Pons (tissue), 1 donor: Measurements from ENCODE around the gene TEC.
A peak's percentile ranks its signal among the peaks of the same experiment; 100 is the strongest.

Source experiments
- DNase-seq: peaks from one replicate; pipeline ENCODE4 v3.0.0-alpha.2; 2016; ENCODE audit warnings: low spot score

The TEC gene

DNA sequence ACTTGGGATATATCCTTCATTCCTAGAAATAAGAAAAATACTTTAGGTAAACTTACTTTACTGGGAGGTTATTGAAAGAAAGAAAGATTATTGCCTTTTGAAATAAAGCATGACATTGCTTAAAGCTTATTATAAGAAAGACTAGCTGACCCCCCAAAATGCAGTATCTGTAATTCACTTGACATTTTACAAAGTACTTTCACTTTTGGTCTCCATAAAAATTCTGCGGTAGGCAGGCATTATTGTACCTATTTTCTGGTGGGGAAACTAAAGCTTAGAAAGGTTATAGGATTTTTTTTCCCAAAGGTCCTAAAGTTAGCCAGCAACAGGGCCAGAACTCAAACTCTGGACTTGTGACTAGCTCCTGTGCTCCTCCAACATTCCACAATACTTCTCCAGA, 105.9 kb downstream of the TEC start:
- DNase-seq: no peak

DNA sequence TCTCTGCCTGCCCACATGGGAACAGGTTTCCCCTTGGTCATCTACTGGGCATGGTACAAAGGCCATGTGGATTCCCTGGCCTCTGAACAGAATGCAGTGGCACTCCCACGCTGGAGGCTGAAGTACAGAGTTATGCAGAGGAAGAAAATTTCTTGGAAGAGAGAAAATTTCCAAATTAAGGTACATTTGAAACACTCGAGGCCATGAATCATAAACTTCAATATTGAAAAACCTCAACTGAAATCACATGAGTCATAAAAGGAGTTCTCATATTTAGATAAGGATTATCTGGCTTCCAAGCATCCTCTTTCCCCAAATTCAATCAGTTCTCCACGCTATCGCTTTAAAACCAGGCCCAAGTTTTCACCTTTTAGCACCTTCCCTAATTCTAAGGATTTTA, 107.5 kb downstream of the TEC start:
- DNase-seq: no peak

DNA sequence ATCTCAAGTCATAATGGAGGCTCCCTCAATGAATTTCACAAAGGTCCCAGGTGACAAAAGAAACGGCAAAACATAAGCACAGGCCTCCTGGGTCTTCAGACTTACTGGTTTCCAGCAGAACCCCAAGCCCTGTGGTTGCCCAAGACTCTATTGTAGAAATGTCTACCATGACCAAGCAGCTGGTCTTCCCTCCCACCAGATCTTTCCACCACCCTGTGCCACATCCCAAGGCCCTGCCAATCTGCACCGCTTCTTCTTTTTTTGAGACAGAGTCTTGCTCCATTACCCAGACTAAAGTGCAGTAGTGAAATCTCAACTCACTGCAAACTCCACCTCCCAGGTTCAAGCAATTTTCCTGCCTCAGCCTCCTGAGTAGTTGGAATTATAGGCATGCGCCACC, 112.4 kb downstream of the TEC start:
- no peak for DNase-seq

DNA sequence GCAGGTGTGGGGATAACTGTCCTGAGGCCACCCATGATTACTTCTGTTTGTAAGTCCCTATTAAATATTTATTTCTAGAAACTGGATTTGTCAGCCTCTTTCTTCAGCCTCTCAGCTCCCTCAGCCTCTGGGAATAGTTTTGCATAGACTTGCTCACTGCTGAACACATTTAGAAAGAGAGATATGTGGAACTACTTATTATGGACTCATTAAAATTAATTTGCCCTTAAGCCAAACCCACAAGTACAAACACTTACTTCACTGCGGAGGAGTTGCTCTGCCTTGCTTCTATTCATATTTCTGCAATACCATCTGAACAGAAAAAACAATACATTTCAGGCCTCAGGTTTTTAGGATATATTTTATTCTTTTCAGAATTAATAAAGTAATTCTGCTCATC, 113.2 kb downstream of the TEC start:
- no peak for DNase-seq

DNA sequence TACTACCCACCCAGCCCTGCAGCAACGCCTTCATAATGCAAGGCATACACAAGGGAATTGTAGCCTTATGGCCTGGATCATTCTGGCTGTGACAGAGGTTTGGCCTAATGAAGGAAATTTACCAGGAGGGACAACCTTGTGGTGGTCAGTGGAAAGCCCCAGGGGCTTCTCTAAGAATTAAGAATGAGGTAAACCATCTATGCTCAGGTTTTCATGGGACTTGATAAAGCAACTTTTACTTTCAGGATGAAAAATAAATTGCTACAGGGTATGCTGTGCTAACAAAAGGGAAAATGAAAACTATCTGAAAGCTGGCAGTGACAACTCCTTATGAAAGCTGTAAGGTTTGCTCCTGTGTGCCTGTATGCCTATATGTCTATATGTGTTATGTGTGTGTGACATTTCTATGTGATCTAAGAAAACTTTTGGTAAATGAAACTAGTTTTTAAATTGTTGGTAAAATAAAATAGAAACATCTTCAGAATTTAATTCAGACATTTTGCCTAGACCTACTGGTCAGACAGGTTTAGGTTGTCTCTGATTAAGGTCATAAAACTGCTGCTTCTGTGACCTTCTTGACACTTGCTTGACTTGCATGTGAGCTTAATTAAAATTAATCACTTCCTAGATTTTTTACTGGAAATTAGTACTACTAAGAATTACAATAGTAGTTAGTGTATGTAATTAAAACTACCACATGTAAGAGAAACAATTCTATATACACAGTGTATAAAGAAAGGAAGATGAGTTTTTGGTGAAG, 115.7 kb downstream of the TEC start:
- DNase-seq: no peak

DNA sequence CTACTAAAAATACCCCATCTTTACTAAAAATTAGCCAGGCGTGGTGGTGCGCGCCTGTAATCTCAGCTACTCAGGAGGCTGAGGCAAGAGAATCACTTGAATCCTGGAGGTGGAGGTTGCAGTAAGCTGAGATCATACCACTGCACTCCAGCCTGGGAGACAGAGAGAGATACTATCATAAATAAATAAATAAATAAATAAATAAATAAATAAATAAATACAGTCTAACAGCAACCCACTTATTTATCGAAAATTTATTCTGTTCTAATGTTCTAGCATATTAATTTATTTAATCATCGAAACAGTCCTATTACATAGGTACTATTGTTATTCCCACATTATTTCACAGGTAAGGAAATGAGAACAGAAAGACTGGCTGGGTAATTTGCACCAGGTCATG, 117.4 kb downstream of the TEC start:
- no peak for DNase-seq

DNA sequence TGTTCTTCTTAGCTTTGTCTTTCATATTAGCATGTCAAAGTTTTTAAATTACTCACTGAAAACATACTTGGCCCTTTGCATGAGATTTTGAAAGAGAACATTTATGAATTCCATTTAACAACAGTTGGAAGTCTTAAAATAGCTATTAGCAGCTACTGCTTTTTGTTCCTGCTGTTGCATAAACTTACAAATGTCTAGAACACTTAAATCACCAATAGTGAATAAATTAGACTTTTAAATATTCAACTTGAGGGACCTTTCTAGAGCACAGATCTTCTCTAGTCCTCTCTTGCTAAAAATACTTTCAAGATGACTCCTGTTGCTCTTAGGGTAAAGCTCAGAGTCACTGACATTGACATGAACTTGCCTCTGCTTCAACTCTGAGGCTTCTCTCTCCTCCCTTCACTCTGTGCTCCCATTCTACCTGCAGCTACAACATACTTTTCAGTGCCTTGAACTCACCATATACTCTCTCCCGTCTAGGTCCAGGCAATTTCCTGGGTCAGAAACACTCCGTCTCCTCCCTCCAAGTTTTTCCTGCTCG, 119.7 kb downstream of the TEC start:
- no peak for DNase-seq

DNA sequence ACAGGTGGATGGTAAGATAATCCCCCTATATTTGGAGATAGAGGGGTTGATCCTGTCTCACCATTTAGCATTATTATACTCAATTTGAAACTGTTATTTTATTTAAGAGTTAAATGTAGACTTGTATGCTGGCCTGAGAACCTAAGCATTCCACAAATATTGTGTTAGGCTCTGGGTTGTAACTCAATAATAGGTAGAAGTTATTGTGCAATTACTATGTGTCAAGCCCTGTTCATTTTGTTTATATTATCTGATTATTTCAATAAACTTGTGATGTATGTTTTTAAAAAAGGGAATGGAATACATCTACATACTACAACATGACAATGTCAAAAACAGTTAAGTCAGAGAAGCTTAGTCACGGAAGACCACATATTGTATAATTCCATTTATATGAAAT, 122.0 kb downstream of the TEC start:
- no peak for DNase-seq

DNA sequence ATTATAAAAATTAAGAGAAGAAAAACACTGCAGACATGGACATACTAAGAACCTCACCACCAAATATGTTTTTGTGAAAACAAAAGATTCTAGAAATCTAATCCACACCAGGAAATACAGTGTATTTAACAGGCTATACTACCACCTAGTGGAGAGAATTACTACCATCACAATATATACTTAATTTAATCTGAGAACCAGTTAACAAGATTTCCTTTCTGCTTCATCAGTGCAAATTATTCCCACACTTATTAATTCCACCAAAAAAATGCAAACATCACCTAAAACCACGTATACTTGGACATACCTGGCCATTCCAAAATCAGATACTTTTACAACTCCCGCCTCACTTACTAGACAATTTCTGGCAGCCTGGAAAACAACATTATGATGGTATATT, 128.6 kb downstream of the TEC start:
- DNase-seq: peak; percentile 53

DNA sequence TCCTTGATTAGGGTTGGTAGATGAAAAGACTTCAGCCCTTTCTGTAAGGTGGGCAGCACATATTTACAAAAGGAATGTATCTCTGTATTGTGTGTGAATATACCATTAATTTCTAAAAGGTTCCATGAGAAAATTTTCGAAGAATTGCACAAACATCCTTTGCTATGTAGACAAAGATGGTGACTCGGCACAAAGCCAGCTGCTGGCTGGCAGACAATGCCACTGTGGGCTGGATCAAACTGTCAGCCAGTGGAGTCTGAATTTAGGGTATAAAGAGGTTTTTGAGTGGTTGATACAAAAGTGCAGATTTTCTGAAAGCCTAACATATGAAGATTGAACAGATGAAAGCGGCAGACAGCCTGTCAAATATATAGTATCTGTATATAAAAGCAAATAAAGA, 129.9 kb downstream of the TEC start:
- DNase-seq: peak; percentile 10

DNA sequence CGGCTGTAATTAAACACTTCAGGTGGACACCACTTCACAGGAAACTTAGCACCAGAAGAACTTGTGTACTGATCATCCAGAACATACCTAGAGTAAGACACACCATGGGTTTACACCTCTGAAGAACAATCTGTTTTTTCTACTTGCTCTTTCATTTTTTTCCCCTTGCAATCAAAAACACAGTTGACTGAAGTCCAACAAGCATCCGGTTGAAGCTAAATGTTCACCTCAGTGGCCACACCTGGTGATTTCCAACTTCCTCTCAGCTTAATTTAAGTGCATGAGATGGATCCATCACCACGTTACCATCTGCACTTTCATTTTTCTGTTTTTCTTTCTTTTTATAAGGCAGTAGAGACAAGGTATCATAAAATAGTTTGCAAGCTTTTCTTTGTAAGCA, 130.7 kb downstream of the TEC start:
- no peak for DNase-seq

DNA sequence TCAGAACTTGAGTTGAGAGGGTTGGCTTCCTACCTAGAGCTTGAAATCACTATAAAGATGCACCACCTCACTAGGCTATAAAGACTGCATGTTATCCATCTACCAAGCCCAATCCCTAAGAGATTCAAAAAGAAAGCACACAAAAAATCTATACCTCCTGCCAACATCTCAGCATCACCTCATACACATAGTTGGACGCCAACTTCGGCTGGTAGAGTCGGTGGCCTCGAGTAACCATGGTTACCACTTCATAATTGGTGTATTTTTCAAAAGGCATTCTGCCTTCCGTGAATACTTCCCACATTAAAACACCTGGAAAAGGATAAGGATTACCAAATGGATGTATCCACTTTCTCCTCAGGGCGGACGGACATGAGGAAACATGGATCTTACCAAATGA, 131.1 kb downstream of the TEC start:
- no peak for DNase-seq

DNA sequence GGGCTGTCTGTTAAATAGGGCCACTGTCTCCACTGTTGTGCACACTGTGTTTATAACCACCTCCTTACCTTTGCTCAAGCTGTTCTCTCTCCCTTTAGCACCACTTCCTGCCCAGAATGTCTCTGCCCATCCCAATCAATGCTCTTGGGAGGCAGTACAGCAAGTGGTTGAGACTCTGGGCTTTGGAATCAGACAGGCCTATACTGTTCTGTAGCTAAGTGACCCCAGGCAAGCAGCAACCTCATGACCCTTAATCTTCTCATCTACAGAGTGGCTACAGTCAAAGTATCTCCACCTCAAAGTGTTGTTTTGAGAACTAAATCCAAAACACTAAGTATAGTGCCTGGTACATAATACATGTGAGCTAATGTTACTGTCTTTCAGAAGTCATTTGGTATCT, 131.8 kb downstream of the TEC start:
- no peak for DNase-seq

DNA sequence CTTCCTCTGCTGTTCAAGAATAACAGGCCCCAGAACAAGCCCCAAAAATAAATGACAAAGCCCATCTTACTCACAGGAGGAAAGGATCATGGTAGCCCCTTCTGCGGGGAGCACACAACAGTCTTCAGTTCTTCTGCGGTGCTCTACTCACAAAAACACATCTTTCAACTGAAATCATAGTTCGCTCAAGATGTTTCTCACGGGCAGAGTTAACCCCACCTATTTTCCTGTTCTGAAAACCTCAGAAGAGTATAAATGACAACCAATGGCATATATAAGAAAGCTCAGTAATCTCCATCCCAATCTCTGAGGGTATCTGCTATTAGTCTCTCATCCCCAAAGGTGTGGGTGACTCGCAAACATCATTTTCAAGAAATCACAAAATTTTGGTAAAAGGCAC, 135.6 kb downstream of the TEC start, which contains the start of gene TXK:
Gene TXK (minus strand): TSS at position 170 of the 400 bp plus-strand sequence. CDS start 80 bp downstream, at position 90.
- DNase-seq: no peak

DNA sequence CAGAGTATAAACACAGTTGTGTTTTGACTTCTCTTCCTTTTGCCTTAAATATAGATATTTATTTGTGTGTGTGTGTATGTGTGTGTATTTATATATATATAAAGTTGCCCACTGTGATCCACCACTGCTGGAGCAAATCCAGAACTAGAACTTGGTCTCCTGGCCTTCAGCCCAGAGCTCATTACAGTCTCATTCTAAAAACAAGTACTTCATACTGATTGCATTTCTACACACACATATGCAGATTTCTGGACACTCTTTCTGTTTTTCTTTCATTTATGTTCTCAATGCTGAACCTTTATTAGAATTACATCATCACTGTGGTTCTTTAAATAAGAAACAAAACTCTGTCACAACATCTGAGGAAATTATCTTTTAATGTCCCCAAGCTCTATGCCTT, 136.0 kb downstream of the TEC start:
- DNase-seq: no peak

DNA sequence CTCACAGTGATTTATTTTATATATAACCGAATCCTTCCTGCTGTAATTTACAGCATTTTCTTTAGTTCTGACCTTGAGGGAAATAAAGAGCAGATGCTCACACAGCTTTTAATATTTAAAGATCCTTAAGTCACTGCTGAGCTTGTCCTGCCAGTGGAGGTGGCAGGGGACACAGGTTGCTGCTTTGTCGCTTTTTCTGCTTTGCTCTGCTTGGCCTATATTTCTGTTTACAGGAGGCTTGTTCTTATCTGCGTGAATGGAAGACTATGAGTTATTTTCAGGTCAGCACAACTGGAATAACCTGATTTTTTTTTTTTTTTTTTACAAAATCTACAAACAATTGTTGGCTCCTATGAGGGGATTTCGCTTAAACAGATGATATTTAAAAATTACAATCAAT, 137.9 kb downstream of the TEC start:
- no peak for DNase-seq

DNA sequence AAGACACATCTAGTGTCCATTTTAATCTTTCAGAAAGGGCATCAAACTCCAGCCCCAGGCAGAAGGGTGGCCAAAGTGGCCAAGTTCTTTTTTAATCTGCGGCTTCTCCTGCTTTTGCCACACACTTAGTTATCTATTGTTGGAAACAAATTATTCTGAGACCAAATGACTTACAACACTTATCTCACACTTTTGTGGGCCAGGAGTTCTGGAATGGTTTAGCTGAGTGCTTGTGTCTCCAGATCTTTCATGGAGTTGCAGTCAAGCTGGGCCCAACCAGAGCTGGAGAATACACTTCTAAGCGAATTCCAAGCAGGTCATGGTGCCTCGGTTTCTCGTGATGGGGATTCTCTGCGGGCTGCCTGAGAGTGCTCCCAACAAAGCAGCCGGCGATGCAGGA, 139.5 kb downstream of the TEC start:
- no peak for DNase-seq

DNA sequence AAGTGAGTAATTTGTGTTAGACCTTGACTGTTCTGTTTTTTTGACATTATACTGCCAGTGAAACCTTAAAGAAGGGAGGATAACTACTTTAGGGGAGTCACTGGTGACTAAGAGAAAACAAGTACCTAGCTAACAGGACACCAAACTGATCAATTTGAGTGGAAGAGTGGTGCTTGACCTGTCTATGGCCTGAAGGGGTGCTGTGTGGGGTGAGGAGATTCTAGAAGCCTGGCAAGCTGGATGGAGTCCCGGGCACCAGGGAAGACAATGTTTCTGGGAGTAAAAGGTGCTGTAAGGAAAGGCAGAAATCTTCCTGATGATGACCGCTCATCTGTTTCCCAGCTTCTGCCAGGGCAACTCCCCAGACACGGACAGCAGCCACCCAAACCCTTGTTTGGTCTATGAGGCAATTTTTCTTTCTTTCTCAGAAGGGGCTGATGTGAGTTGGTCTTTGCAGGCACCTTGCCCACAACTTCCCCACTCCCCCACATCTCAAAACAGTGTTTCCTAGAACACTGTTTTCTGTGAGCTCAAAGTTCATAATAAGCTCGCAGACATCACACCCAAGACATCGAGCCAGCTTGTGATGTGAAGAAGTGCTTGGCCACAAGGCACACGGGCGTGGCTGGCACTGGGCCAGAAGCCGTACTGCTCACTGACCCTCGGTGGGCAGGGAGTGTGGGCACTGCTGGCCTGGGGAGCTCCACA, 140.2 kb downstream of the TEC start:
- DNase-seq: no peak

DNA sequence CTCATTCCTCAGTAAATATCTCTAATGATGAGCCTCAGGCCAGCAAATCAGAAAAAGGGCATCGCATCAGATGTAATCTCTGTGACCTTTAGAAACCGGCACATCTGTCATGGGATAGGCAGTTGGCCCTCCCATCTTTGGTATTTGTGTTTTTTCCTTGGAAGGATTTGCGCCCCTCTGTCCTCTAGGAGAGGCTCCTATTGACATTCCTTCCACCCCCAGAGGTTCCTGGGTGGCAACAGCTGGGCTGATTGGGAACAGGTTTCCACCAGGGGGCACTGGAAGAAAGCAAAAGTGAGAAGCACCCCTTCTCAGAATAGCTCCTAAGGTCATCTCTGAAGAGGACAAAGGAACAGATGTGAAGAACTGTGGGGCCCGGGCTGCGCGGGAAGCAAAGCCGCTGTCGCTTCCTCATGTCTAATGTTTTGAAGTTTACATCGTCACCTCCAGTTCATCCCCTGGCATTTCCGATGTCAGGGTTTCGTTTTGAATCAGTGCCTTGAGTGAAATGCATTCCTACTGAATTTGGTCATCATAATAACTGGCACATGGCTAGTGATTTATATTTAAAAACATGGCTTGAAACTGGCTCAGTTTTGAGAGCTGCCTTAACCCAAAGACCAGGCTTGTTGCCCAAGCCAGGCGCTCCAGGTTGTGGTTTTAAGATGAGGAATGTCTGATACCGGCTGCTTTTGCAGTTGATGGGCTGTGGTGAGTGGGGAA, 141.8 kb downstream of the TEC start:
- peak; percentile 38 for DNase-seq

DNA sequence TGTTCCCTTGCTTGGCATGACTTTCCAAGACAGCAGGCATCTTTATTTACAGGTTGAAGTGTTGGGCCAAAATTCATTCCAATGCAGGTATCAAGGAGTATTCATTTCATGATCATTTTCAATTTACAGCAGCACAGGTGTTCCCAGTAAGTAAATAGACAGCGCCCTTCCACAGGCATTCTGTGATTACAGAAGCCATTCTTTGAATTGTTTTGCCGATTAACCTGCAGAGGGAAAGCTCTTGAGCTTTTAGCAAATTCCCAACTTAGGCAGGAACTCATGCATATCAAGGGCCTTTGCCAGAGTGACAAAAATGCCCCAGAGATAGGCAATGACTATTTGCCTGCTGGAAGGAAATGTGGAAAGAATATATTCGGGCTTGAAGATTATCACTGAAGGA, 142.4 kb downstream of the TEC start:
- no peak for DNase-seq

DNA sequence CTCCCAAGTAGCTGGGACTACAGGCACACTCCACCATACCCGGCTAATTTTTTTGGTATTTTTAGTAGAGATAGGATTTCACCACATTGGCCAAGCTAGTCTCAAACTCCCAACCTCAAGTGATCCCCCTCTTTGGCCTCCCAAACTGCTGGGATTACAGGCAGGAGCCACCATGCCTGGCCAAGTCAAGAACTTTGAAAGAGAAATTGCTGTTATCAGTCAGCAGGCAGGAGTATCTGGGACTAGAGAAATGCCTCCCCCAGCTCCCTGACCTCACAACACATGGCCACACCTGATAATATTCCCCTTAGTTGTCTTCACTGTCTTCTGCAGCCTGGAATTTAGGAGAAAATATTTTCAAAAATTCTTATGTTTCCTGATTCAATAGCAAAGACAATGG, 143.0 kb downstream of the TEC start:
- no peak for DNase-seq

DNA sequence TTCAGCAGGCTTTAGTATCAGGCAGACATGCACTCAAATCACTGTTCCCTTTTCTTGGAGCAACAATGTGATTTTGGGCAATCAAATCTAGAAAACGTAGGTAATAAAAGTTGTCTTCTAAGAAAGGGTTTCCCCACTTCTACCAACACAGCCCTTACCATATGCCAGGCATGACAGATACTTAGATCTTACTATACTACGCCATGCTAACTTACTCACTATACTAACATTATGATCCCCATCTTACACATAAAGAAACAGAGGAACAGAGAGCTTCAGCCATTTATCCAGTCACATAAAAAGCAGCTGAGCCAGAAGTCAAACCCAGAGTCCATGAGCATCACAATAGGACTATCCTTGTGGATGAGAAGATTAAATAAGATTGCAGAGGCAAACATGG, 144.8 kb downstream of the TEC start:
- DNase-seq: no peak

DNA sequence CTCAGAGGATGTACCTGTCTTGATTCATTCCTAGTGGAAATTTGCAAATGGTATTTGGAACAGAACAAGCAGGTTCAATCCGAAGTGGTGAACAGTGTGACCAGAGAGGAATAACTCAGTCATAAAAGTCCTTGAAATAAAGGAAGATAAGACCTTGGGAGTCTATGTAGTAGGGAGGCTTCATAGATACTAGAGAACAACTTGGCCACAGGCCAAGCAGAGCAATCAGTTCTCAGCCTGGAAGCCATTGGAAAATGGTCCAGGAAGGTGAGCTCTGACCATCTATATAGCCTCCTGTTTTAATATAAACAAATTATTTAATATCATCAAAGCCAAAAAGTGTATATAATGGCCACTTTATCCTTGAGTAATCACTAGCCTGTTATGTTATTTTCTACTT, 146.9 kb downstream of the TEC start:
- no peak for DNase-seq
